Stimulated activated CD8-positive, alpha-beta memory T cell treated with anti-CD3 and anti-CD28 coated beads, Interleukin-7, amount 100 ng/mL, for 24 hours (primary cell): ENCODE measurements around the gene ADGRL2.

Experiments
- DNase-seq: peaks from one replicate; pipeline ENCODE4 v3.0.0-alpha.2; 2020; ENCODE audit warnings: low read depth

The ADGRL2 gene

DNA sequence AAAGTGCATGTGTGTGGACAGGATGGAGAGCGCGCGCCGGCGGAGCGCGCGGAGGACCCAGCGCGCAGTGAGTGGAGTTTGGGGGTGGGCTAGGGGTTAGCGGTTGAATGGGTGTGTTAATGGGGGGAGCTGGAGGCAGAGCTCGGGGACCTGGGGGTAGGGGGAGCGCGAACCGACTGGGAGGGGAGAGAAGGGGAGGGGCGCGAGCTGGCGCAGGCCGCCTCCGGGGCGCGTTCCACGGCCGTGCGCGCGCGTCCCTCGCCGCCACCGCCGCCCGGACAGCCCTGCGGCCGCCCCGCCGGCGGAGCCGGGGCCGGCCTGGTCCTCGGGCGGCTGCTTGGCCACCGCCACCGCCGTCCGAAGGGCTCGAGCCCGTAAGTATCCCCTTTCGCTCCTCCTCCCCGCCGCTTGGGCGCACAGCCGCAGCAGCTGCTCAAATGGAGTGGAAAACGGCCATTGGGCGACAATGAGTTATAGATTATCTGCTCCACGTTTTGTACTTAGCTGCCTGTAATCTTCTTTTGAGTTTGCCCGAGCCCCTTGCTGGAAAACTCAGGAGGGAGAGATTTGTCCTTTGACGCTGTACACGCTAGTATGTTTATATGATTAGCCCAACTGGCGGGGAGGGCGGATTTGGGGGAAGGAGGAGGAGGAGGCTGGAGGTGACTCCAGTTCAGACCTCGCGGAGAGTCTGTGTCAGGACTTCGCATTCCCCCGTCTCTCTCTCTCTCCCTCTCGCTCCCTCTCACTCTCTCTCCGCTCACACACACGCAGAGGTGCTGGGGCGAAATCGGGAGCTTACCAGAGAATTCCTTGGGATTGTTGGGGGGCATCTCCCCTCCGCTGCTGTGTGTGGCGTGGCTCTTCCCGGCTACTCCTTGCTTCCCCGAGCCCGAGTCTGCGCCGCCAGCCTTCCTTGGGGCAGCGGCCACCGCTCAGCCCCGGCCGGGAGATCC, at the start of gene ADGRL2:
Gene ADGRL2, plus strand, starts transcription at position 240 of the 956 bp plus-strand sequence. CDS start 36,051 bp downstream, outside the sequence.
- no peak for DNase-seq

DNA sequence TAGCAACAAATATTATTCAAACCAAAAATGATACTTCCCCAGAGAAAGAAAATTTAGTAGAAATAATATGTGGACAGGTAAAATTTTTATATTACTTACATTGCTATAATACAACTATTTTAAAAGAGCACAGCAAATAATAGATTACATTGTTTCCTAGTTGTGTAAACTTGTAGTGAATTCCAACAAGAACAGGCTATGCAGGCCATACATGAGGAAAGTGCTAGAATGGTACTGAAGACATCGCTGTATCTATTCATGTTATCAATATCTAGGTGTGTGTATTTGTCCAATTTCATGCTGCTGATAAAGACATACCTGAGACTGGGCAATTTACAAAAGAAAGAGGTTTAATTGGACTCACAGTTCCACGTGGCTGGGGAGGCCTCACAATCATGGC, 47.9 kb upstream of the ADGRL2 start:
- no peak for DNase-seq

DNA sequence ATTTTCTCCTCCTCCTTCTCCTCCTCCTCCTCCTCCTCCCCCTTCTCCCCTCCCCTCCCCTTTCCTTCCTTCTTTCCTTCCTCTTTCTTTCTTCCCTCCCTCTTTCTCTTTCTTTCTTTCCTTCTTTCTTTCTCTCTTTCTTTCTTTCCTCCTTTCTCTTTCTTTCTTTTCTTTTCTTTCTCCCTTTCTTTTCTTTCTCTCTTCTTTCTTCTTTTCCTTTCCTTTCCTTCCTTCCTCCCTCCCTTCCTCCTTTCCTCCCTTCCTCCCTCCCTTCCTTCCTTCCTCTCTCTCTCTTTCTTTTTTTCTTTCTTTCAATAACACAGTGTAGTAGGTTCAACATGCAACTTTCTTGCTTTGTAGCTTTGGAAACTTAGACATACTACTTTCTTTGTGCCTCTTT, 46.3 kb upstream of the ADGRL2 start:
- no peak for DNase-seq

DNA sequence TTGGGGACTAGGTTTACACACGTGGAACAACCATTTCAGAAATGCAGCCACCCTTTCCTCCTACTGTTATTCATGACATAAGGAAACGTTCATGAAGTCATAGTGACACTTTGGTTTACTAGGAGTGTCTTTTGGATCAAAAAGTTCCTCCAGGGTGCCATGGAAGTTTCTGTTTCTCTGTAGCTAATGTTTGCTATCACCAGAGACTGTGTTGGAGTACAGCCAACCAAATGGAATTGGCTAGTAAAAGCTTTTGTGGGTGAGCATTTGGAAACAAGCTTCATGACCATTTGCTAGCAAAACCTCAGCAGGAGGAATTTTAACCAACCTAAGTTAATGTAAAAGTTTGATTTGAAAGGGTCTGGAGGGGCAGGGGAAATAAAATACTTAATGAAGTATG, 43.9 kb upstream of the ADGRL2 start:
- no peak for DNase-seq

DNA sequence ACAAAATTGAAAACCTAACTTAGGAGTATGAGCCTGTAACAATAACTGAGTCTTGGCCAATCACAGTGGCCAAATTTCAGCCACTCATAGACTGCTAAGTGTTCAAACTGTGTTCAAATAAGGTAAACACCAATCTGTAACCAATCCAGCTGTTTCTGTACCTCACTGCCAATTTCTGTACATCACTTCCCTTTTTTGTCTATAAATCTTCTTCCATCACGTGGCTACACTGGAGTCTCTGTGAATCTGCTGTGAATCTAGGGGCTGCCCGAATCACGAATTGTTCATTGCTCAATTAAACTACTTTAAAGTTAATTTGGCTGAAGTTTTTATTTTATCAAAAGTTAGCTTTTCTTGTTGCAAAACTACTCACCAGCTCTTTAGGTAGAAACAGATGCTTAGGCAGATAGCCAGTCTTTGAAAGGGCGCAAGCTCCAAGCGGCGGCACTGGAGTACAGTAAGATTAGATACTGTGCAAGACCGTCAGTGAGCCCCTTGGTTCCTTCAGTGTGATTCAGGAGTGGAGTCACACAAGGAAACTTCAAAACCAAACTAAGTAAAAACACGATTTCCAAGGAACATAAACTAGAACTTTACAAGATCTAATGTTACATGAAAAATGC, 43.2 kb upstream of the ADGRL2 start:
- no peak for DNase-seq

DNA sequence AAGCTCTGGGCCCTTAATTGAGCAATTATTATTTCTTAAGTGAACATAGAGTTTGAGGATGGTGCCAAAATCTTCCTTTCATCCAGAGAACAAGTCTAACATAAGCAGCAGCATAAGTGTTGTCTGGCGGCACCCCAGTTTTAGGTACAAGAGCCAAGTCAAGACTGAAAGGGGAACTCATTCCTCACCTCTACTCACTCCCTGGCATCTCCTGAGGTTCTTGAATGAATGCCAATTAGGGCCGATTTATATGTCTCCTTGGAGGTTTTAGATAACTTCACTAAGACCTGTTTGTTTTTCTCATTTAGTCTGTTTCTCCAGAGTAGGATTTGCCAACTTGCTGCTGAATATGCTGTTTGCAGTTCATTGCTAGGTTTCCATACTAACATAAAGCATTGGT, 42.6 kb upstream of the ADGRL2 start:
- no peak for DNase-seq

DNA sequence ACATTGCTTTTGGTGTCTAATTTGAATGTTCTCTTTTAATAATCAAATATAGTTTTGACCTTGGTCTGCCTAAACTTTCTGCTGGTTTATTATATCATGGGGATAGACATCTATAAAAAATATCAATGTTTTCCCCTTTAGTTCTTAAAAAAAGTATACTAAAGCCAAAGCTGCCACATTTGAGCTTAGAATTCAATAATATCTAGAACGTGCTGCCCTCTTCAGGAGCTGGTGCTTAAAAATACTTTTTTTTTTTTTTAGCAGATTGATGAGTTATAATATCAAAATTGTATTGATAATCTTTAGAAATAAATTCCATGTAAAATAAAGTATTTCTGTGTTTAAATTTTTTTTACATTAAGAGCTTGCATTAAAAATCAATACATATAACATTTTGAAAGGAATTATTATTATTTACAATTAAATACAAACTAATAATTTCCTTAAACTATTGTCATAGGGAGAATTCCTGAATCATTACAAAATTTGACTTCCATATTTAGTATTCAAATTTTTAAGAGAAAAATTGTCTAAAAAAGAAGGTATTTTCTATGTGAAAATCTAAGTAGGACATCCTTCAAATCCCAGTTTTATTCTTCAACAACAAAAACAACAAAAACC, 40.1 kb upstream of the ADGRL2 start:
- DNase-seq, result no peak

DNA sequence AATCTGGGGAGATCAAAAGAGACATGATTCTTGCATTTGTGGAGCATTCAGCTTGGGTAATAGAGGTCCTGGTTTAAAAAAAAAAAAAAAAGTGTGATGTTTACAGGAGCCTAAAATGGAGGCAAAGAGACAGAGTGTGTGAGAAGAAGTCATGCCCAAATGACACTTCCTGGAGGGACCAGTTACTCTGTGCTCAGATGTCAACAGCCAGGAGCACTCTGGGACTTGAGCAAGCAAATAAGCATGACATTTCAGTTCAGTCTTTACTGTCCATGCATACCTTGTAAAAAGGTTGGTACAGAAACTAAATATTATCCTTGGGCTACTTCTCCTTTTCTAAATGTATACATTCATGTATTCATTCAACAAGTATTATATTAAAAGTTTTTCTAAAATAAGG, 25.2 kb upstream of the ADGRL2 start:
- DNase-seq, result no peak

DNA sequence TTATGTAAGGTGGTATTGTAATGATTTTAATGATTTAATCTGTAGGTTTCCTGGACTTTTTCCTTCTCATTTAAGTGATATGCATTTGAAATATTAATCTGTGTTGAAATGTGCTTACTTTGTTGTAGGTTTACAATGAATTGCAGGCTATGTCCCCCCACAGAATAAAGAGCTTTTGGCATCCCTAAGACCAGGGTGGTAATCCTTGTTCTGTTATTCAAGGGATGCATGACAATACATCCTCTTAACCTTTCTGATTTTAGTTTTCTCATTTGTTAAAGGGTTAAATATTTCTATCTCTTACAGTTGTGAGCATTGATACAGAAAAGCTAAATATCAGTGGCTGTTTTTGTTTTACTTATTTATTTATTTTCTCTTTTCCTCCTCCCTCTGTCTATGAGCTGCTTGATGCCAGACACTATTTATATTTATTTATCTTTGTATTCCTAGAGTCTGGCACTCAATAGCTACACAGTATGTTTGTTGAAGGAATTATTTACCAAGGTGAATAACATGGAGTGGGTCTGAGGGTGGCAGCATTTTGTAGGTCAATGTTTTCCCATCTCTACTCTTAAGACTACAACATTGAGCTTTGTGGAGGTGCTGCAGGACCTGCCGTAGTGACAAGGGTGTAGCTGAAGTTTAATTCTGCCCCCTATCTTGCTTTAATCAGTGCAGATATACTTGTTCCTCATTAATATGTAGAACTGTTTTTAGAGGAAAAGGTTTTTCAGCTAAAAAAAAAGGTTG, 19.9 kb upstream of the ADGRL2 start:
- no peak for DNase-seq

DNA sequence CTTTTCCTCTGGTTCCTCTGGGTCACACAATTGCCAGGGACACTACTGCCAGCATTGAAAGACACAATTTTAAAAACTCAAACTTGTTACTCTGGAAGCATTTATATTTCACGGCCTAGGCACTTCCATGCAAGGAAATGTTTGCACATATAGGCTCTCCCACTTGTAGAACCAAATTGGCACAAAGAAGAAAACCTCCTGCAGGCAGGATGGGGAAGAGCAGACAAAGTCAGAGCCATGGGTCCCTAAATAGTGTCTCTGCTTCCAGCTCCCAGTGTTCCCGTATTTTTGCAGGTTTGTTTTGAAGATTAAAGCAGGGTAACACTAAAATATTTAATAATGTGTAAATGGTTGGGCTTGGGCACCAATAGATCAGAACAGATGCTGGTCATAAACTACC, 19.0 kb upstream of the ADGRL2 start:
- no peak for DNase-seq

DNA sequence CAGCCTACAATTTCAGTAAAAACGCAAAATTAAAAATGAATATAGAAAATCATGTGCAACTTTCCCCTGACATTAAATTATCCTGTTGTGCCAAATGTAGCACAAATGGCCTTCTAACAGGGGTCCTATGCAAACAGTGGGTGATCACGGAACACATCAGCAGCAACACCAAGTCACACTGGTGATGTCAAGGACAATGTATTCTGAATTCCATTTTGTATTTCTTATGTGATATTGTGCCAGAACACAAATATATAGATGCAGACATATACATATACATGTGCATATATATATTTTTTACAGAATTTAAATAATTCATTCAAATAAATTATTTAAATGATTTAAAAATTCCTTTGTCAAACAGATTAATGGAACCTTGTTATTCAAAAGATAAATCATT, 8.6 kb upstream of the ADGRL2 start:
- DNase-seq, result no peak

DNA sequence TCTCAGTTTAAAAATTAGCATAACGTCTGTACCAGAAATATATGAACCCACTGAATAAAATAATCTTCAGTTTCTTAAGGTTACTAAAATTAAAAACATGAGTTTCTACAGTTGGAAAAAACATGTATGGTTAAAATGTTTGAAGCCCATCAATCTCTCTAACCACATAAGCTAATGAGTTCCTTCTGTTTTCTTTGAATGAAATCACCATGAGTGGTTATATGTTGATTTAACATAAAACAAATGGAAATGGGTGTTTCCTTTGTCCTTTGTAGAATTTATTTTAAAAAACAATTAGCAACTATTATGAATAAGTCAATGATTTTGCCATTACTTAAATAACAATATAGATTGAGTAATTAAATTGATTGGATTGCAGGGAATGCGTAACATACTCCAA, 3.0 kb upstream of the ADGRL2 start:
- no peak for DNase-seq

DNA sequence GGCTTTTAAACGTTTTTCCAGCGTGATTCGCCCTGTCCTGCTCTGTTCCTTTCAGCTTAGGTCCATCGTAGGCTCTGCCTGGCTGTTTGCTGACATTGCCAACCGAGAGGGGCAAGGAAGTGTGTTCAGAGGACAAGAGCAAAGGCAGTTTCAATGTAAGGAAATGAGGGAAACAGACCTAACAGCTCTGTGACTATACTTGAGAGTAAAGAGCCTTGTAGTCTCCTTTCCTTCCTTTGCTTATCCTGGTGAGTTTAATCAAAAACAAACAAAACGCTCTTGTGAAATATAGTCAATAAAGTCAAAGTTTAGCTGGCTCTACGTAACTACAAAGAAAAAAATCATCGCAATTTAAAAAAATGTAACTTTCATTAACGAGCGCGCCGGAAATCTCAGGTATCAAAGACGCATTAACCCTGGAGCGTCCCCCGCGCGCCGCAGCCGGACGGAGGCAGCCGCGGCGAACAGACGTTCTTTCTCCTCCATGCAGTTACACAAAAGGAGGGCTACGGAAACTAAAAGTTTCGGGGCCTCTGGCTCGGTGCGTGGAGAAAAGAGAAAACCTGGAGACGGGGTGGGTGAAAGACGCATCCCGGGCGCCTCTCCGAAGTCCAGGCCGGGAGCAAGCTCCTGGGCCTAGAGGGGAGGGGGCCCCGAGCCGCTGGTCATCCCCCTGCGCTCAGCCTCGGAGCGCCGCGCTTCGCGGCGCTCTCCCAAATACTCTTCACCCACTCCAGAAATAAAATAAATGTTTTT, 617 bp upstream of the ADGRL2 start:
- DNase-seq, result no peak

DNA sequence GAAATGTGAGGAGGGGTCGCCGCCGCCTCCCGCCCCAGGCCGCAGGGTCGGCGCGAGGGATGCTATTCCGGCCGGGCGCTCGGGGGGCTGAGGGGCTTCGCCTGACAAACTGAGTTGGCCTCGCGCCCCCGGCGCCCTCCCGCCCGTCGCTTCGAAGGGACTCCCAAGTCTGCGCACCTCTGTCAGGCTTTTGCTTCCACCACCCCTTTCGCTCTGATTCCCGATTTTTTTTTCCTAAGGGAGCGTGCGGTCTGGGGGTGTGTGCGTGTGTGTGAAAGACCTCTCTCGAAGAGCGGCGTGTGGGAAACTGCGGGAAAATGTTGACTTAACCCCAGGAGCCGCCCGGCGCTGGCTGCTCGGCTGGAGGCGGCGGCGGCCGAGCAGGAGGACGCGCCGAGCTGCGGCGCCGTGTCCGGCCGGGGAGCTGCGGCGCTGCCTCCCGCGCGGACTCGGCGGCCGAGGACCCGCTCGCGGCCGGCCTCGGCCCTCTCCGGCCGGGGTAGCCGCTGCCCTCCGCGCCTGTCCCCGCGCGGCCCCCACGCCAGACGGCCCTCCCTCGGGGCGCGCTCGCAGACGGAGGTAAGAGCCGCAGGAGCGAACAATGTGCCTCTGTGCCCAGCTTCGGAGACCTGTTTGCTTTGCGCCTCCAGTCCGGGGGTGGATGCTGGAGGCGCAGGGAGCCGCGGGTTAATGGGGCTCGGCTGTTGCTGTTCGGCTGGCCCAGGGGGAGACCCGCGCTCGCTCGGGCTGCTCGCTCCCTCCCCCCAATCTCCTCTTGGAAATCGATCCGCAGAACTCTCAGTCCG, 1.1 kb downstream of the ADGRL2 start:
- DNase-seq, result no peak

DNA sequence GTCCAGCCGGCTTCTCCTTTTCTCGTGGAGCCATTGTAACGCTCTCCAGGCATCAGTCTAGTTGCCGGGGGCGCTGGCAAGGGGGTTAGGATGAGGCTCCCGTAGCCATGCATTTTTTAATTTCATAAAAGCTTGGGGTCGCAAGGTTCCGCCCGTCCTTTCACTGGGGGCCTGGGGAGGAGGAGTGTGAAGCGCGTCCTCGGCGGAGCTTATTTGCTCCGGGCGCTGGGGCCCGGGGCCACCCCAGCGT, 1.6 kb downstream of the ADGRL2 start:
- no peak for DNase-seq

DNA sequence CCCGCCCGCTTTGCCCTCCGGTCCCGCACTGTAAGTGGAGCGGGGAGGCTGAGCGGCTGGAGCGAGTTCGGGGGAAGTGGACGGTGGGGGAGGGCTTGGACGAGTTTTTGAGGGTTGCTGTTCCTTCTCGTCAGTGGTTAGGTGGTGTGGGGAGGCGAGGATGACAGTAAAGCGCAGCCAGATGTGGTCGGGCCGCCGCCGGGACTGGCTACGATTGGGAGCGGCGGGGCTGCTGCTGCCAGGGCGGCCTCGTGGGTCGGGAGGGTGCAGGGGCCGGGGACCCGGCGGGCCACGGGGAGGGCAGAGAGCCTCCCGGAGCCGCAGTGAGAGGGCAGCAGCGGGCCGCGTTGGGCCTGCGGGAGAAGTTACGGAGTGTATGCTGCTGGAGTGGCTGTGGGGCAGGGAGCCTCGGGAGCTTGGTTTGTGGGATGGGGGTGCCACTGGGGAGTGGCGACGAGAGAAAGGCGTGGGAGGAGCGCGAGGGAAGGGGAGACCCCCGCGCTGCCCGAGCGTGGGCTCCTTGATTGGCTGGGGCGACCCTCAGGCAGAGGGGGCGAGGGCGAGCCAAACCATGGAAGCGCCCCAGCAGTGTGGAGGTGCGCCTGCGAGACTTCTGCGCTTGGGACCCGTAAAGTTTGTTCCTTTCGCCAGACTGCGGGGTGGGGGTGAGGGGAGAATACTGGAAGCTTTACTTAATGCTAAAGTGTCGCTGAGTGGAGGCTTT, 2.1 kb downstream of the ADGRL2 start:
- DNase-seq, result no peak

DNA sequence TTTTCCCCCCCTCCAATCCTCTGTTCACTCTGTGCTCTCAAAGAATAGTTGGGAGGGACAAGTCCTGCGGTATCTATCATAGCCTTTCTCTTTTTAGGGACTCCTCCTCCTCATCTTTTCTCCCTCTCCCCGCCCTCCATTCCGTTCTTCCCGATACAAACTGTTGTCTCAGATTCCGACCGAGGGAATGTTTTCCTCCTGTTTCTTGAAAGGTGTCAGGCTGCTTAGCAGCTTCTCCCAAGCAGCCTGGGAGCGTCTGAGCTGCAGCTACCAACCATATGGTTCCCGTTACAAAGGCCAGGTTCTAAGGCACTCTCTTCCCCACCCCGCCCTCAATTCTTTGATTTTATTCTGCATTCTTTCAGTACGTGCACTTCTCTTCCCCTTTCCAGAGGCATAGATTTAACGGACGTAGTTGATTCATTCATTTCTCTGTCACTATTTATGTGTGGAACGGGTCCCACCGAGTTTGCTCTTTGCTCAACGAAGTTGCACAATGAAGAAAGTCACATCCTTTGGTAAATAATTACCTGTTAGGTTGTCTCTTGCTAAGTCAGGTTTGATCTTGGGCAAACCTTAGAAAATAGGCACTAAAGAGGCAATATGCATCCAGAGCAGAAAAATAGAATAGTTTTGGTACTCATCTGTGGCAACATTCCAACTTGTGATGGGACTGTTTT, 2.8 kb downstream of the ADGRL2 start:
- DNase-seq, result no peak

DNA sequence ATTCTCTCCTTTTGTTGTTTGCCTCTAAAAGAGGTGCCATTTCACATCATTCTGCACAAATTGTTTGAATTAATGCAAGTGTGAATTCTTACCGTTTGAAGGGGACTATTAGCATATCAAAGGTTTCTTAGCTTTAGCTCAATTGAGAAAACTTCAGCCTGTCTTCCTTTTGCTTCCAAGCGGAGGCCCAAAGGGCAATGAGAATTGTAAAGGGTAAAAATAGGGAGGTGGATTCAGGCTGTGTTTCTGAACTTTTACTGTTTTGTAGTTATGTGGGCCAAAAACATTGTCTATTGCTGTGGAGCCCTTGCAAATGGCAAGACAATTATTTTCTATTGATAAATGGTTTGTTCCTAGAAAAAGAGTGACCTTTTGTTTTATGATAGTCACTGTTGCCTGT, 3.6 kb downstream of the ADGRL2 start:
- DNase-seq, result no peak

DNA sequence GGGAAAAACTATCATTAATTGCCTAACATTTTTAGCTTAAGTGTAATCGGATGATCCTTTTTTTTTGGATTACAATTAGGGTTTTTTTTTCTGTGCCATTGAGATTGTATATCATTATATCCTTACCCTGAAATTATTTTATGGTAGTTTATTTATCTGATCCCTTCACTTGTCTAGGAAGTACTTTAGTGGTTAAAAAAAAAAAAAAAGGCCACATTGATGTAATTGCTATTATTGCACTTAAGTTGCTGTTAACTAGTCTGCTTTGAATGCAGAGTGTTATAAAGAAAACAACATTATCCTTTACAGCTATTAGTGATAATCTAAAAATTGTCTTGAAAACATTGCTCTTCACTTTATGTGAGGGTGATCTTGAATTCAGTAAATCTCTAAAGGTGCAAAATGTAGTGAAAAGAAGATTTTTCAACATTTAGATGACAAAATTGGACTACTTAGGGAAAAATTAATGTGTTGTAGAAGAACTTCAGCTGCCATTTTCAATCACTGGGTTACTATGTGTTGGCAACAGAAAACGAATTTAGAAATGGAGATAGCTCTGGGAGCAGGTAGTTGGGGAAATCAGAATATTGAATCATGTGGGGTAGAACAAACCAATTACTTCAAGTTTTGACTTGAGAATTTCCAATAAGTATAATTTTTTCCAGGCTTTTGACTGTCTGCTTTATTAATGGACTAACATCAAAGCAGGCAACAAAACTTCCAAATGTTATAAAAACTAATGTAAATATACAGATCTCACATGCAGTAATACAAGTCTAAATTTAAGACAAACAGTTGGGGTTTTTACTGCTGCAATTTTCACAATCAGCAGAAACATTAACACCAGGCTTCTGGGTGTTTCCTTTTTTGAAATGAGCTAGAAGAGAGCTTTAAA, 5.0 kb downstream of the ADGRL2 start:
- DNase-seq, result no peak
